ENCODE results near the gene ZNF419. TPM values are rescaled to one million over a fixed set of nuclear protein-coding genes. Genes with fewer than 3 reads are reported as not detected.

ZNF419 gene
- total and polyA plus RNA-seq, 9 of the 15 experiments (the other 6 are each of a cell fraction or from before 2014, with no cell fraction given) = 0.07 to 5.4 (median 1.5) TPM

- CTCF ChIA-PET (ENCODE audit: low intra/inter-chr PET ratio) = no interaction called here
- no peak for FAIRE-seq
- POLR2A ChIA-PET = no interaction called here
- TF ChIP-seq FOXK1 (CRISPR knock-in tag; IDR thresholded peaks at IDR 0.05; ENCODE audit: borderline replicate concordance) (no peak), GTF3C2 (IDR thresholded peaks at IDR 0.05; ENCODE audit: borderline replicate concordance, extremely low read depth, insufficient read length) (no peak), DDX20 (tag; IDR thresholded peaks at IDR 0.05; ENCODE audit: low read depth) (no peak), TAF1 (IDR thresholded peaks at IDR 0.05; ENCODE audit: control insufficient read depth, extremely low read depth, insufficient read depth, low read length, severe bottlenecking) (no peak), PPARD (CRISPR knock-in tag; IDR thresholded peaks at IDR 0.05) (no peak), MEIS2 (IDR thresholded peaks at IDR 0.05; ENCODE audit: partially characterized antibody) (no peak), FUS (optimal IDR thresholded peaks at IDR 0.05; ENCODE audit: low read depth, low read length) (no peak), JUN (IDR thresholded peaks at IDR 0.05; ENCODE audit: borderline replicate concordance, low read depth, low read length) (no peak), JUN (CRISPR knock-in tag; IDR thresholded peaks at IDR 0.05; ENCODE audit: borderline replicate concordance) (no peak)
- TF ChIP-seq, protein P1, sequence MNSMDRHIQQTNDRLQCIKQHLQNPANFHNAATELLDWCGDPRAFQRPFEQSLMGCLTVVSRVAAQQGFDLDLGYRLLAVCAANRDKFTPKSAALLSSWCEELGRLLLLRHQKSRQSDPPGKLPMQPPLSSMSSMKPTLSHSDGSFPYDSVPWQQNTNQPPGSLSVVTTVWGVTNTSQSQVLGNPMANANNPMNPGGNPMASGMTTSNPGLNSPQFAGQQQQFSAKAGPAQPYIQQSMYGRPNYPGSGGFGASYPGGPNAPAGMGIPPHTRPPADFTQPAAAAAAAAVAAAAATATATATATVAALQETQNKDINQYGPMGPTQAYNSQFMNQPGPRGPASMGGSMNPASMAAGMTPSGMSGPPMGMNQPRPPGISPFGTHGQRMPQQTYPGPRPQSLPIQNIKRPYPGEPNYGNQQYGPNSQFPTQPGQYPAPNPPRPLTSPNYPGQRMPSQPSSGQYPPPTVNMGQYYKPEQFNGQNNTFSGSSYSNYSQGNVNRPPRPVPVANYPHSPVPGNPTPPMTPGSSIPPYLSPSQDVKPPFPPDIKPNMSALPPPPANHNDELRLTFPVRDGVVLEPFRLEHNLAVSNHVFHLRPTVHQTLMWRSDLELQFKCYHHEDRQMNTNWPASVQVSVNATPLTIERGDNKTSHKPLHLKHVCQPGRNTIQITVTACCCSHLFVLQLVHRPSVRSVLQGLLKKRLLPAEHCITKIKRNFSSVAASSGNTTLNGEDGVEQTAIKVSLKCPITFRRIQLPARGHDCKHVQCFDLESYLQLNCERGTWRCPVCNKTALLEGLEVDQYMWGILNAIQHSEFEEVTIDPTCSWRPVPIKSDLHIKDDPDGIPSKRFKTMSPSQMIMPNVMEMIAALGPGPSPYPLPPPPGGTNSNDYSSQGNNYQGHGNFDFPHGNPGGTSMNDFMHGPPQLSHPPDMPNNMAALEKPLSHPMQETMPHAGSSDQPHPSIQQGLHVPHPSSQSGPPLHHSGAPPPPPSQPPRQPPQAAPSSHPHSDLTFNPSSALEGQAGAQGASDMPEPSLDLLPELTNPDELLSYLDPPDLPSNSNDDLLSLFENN (IDR thresholded peaks at IDR 0.05; ENCODE audit: low read depth in 2 of 2, low read length in 2 of 2) = no peak
- TF ChIP-seq, protein P2, sequence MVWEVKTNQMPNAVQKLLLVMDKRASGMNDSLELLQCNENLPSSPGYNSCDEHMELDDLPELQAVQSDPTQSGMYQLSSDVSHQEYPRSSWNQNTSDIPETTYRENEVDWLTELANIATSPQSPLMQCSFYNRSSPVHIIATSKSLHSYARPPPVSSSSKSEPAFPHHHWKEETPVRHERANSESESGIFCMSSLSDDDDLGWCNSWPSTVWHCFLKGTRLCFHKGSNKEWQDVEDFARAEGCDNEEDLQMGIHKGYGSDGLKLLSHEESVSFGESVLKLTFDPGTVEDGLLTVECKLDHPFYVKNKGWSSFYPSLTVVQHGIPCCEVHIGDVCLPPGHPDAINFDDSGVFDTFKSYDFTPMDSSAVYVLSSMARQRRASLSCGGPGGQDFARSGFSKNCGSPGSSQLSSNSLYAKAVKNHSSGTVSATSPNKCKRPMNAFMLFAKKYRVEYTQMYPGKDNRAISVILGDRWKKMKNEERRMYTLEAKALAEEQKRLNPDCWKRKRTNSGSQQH (CRISPR knock-in tag; IDR thresholded peaks at IDR 0.05) = no peak
Observed at GRCh38 chr19:57515255-57515654, 27.7 kb downstream of the ZNF419 start.

More at GRCh38 chr19:57515255-57515654, 27.7 kb downstream of the ZNF419 start:
- Histone ChIP-seq H3K9me1 (ENCODE audit: control insufficient read depth, insufficient read depth, low read length) (no peaks in the 10 kb centered on the region), H2AFZ (ENCODE audit: low read depth, low read length) (no peak overlapping the region), H3K36me3 (ENCODE audit: control insufficient read depth, insufficient read depth, low read length) (no peaks in the 10 kb centered on the region), H3K27me3 (ENCODE audit: control insufficient read depth in 2 of 2, insufficient read depth in 2 of 2, low read length in 2 of 2) (no peaks in the 10 kb centered on the region), H3K4me1 (replicated peaks in 1 of 2; ENCODE audit: control insufficient read depth in 2 of 2, insufficient read depth in 2 of 2, low read length in 2 of 2) (no peaks in the 10 kb centered on the region), H3K79me2 (ENCODE audit: control insufficient read depth, insufficient read depth, low read length) (no peaks in the 10 kb centered on the region), H3K9ac (ENCODE audit: insufficient read depth in 1 of 2, low read depth in 2 of 2, low read length in 2 of 2) (no peak overlapping the region), H3K4me3 (no peak overlapping the region), H3K4me2 (ENCODE audit: insufficient read depth, low read length) (no peak overlapping the region), H3K9me3 (replicated peaks; ENCODE audit: control insufficient read depth, insufficient read depth, low read depth, low read length) (no peaks in the 10 kb centered on the region; the same call in 1 of the 2 replicates), H3K27ac (ENCODE audit: extremely low read depth, low read depth, low read length) (no peak overlapping the region), H4K20me1 (replicated peaks; ENCODE audit: control insufficient read depth, insufficient read depth, low read length) (no peaks in the 10 kb centered on the region)
- 3% methylated on average over 5 of the region's 5 CpGs for WGBS (ENCODE audit: insufficient coverage, low coverage, missing lambda C conversion rate)
- no peak for ATAC-seq
- no TSS peak for BruUV-seq (replicated peaks)
- intact Hi-C loops (cut with micrococcal nuclease) (no loop called here), in situ Hi-C loops (cut with MboI) (no loop called here)
- no peak for DNase-seq (ENCODE audit: extremely low read depth in 1 of 4, low spot score in 3 of 4)

Data from K562 (cell line).